ENCODE measurements around the gene SYNPR.

Gene SYNPR

GRCh38 chr3:63557912-63558311 lies 279.8 kb downstream of the SYNPR start:
- no peak overlapping the region for H3K27ac ChIP-seq (ENCODE audit: low read depth, low read length, poor library complexity, severe bottlenecking)
- no peak overlapping the region for H3K9ac ChIP-seq (ENCODE audit: low read length)
- H3F3A ChIP-seq (ENCODE audit: insufficient read depth, low read length), result no peaks in the 10 kb centered on the region
- H3K9me3 ChIP-seq (ENCODE audit: low read length), result no peaks in the 10 kb centered on the region
- no peak overlapping the region for H3K4me2 ChIP-seq (ENCODE audit: low read length)
- H4K20me1 ChIP-seq (ENCODE audit: insufficient read depth, low read length), result no peaks in the 10 kb centered on the region
- H3K27me3 ChIP-seq (ENCODE audit: insufficient read depth, low read length), result no peaks in the 10 kb centered on the region
- no peaks in the 10 kb centered on the region for H3K36me3 ChIP-seq (ENCODE audit: insufficient read depth, low read length)
- no peaks in the 10 kb centered on the region for H3K4me1 ChIP-seq (ENCODE audit: insufficient read depth, low read length, severe bottlenecking)
- H2AFZ ChIP-seq (ENCODE audit: low read length), result no peak overlapping the region
- H3K9me2 ChIP-seq (ENCODE audit: low read depth, low read length), result no peaks in the 10 kb centered on the region
- no peak overlapping the region for H3K4me3 ChIP-seq (ENCODE audit: low read depth, low read length, poor library complexity, severe bottlenecking)
- TF ChIP-seq CTCF (IDR thresholded peaks at IDR 0.05; ENCODE audit: low read length) (no peak), EZH2 (IDR thresholded peaks at IDR 0.05; ENCODE audit: borderline replicate concordance, low read length) (no peak)
- H3K79me2 ChIP-seq (ENCODE audit: insufficient read depth, low read length), result no peaks in the 10 kb centered on the region

GRCh38 chr3:63559884-63560283 lies 281.8 kb downstream of the SYNPR start:
- no peaks in the 10 kb centered on the region for H3K27me3 ChIP-seq (ENCODE audit: insufficient read depth, low read length)
- no peak for TF ChIP-seq CTCF (IDR thresholded peaks at IDR 0.05; ENCODE audit: low read length)
- no peak for TF ChIP-seq EZH2 (IDR thresholded peaks at IDR 0.05; ENCODE audit: borderline replicate concordance, low read length)
- H3K9me2 ChIP-seq (ENCODE audit: low read depth, low read length), result no peaks in the 10 kb centered on the region
- H3K4me2 ChIP-seq (ENCODE audit: low read length), result no peak overlapping the region
- H3K9me3 ChIP-seq (ENCODE audit: low read length), result no peaks in the 10 kb centered on the region
- no peak overlapping the region for H2AFZ ChIP-seq (ENCODE audit: low read length)
- H4K20me1 ChIP-seq (ENCODE audit: insufficient read depth, low read length), result no peaks in the 10 kb centered on the region
- H3K36me3 ChIP-seq (ENCODE audit: insufficient read depth, low read length), result no peaks in the 10 kb centered on the region
- no peaks in the 10 kb centered on the region for H3F3A ChIP-seq (ENCODE audit: insufficient read depth, low read length)
- no peak overlapping the region for H3K4me3 ChIP-seq (ENCODE audit: low read depth, low read length, poor library complexity, severe bottlenecking)
- H3K79me2 ChIP-seq (ENCODE audit: insufficient read depth, low read length), result no peaks in the 10 kb centered on the region
- H3K27ac ChIP-seq (ENCODE audit: low read depth, low read length, poor library complexity, severe bottlenecking), result no peak overlapping the region
- no peaks in the 10 kb centered on the region for H3K4me1 ChIP-seq (ENCODE audit: insufficient read depth, low read length, severe bottlenecking)
- no peak overlapping the region for H3K9ac ChIP-seq (ENCODE audit: low read length)

- no peak overlapping the region for H3K4me3 ChIP-seq (ENCODE audit: low read depth, low read length, poor library complexity, severe bottlenecking)
- H3K9me2 ChIP-seq (ENCODE audit: low read depth, low read length), result no peaks in the 10 kb centered on the region
- no peak overlapping the region for H3K9ac ChIP-seq (ENCODE audit: low read length)
- no peak overlapping the region for H2AFZ ChIP-seq (ENCODE audit: low read length)
- H3K9me3 ChIP-seq (ENCODE audit: low read length), result no peaks in the 10 kb centered on the region
- no peaks in the 10 kb centered on the region for H3K79me2 ChIP-seq (ENCODE audit: insufficient read depth, low read length)
- H3K36me3 ChIP-seq (ENCODE audit: insufficient read depth, low read length), result no peaks in the 10 kb centered on the region
- no peaks in the 10 kb centered on the region for H4K20me1 ChIP-seq (ENCODE audit: insufficient read depth, low read length)
- no peaks in the 10 kb centered on the region for H3F3A ChIP-seq (ENCODE audit: insufficient read depth, low read length)
- no peak overlapping the region for H3K4me2 ChIP-seq (ENCODE audit: low read length)
- no peaks in the 10 kb centered on the region for H3K27me3 ChIP-seq (ENCODE audit: insufficient read depth, low read length)
- H3K27ac ChIP-seq (ENCODE audit: low read depth, low read length, poor library complexity, severe bottlenecking), result no peak overlapping the region
- no peak for TF ChIP-seq EZH2 (IDR thresholded peaks at IDR 0.05; ENCODE audit: borderline replicate concordance, low read length)
- no peak for TF ChIP-seq CTCF (IDR thresholded peaks at IDR 0.05; ENCODE audit: low read length)
- no peaks in the 10 kb centered on the region for H3K4me1 ChIP-seq (ENCODE audit: insufficient read depth, low read length, severe bottlenecking)
These were observed 283.8 kb downstream of the SYNPR start for GRCh38 chr3:63561879-63562278.

Data from OCI-LY1 (cell line).